ENCODE data around the gene FAM83B.

DNA sequence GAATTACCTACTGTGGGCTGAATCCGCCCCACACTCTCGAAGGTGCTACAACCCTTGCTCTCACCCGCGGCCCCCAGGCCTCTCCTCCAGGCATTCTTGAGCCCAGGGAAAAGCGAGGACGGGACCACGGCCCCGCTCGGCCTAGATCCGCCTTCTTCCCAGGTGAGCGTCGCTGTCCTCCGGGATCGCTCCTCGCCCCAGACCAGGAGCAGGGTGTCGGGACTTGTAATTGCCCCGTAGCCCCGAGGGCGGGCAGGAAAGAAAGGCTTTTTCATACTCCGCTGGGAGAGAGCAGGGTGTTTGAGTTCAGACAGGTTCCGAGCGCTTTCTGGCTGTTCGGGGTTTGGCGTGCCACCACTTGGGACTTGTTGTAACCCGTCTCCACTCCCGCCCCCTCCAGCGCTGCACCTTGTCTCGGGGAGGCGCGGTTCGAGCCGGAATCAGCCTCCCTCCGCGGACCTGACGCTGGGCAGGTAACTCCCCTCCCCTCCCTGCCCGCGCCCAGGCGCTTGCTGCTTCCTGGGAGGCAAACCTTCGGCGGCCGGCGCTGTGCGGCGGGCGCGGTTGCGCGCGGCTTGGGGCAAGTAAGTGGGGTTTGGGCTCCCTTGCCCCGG is at the start of gene FAM83B:
- TF ChIP-seq EZH2 (IDR thresholded peaks at IDR 0.05; ENCODE audit: borderline replicate concordance, low read depth, low read length, severe bottlenecking) (peak; percentile 74), MYC (IDR thresholded peaks at IDR 0.05; ENCODE audit: low read depth, low read length) (no peak), FOS (IDR thresholded peaks at IDR 0.05; ENCODE audit: borderline replicate concordance, insufficient read depth, low read length) (no peak), POLR2AphosphoS5 (IDR thresholded peaks at IDR 0.05; ENCODE audit: insufficient read depth, low read depth, low read length) (no peak), POLR2A (IDR thresholded peaks at IDR 0.05; ENCODE audit: low read depth, low read length) (no peak), GATA2 (IDR thresholded peaks at IDR 0.05; ENCODE audit: insufficient read depth, insufficient read length, low read depth, low read length) (no peak)
- TF ChIP-seq, protein P1, sequence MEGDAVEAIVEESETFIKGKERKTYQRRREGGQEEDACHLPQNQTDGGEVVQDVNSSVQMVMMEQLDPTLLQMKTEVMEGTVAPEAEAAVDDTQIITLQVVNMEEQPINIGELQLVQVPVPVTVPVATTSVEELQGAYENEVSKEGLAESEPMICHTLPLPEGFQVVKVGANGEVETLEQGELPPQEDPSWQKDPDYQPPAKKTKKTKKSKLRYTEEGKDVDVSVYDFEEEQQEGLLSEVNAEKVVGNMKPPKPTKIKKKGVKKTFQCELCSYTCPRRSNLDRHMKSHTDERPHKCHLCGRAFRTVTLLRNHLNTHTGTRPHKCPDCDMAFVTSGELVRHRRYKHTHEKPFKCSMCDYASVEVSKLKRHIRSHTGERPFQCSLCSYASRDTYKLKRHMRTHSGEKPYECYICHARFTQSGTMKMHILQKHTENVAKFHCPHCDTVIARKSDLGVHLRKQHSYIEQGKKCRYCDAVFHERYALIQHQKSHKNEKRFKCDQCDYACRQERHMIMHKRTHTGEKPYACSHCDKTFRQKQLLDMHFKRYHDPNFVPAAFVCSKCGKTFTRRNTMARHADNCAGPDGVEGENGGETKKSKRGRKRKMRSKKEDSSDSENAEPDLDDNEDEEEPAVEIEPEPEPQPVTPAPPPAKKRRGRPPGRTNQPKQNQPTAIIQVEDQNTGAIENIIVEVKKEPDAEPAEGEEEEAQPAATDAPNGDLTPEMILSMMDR (IDR thresholded peaks at IDR 0.05; ENCODE audit: extremely low read depth in 1 of 2, insufficient read depth in 1 of 2, low read depth in 1 of 2, low read length in 2 of 2), result no peak
- TF ChIP-seq, protein P2, sequence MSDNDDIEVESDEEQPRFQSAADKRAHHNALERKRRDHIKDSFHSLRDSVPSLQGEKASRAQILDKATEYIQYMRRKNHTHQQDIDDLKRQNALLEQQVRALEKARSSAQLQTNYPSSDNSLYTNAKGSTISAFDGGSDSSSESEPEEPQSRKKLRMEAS (IDR thresholded peaks at IDR 0.05; ENCODE audit: insufficient read depth, insufficient read length), result no peak

All from endothelial cell of umbilical vein (primary cell).